GM21737 (cell line): ENCODE measurements around the gene PALMD.

Experiments used
- ATAC-seq: cut with Tn5 transposase; IDR thresholded peaks from one replicate; pipeline ENCODE4 v1.9.1; 2021; ENCODE audit warnings: mild to moderate bottlenecking, moderate library complexity; ENCODE audit not compliant: unreplicated experiment

PALMD gene

DNA sequence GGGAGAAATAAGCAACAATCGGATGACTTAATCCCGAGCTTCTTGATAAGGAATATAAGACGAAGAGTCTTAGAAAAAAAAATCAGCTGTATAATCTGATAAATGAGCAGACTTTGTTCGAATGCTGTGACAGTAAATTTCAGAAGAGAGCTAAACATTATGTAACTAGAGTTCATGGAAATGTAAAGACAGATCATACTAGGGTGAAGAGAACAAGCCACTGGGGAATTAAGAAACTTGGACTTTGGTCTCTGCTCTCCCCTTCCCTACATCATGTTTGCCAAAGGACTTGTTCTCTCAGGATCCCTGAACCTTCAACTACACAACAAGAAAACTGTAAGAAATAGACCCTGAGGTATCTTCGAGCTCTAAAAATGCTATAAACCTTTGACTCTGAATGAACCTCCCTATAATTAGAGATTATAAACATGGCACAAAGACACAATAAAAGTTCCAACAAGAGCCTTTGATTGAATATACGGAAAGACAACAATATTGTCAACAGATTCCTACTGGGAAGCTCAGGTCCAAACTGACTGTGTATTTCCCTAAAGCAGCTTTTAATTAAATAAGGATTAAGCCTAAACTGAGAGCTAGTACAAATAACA lies 93.0 kb downstream of the PALMD start:
- no peak for ATAC-seq

DNA sequence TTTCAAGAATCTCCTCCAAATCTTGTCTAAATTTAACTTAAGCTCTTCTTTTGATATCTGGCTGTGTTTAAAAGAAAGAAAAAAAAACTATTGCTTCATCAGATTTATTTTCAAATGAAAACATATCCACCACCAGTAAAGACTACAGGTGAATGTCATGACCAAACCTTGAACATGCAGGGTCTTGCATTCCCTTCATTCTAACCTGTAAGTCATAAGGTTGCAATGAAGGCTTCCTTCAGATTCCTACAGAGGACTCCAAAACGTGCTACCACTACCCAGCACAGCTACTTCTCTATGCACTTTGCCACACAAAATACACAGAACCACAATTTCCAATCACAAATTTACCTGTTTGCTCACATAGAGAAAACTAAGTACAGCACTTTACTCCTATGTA lies 94.2 kb downstream of the PALMD start:
- ATAC-seq = no peak
